ENCODE measurements around the gene SPAM1.
"Not testable (repeated sequence)": the region's sequence is repeated elsewhere in the genome, so short reads cannot be mapped to it uniquely, and the experiment has no call there.

SPAM1 gene, protein sequence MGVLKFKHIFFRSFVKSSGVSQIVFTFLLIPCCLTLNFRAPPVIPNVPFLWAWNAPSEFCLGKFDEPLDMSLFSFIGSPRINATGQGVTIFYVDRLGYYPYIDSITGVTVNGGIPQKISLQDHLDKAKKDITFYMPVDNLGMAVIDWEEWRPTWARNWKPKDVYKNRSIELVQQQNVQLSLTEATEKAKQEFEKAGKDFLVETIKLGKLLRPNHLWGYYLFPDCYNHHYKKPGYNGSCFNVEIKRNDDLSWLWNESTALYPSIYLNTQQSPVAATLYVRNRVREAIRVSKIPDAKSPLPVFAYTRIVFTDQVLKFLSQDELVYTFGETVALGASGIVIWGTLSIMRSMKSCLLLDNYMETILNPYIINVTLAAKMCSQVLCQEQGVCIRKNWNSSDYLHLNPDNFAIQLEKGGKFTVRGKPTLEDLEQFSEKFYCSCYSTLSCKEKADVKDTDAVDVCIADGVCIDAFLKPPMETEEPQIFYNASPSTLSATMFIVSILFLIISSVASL

DNA sequence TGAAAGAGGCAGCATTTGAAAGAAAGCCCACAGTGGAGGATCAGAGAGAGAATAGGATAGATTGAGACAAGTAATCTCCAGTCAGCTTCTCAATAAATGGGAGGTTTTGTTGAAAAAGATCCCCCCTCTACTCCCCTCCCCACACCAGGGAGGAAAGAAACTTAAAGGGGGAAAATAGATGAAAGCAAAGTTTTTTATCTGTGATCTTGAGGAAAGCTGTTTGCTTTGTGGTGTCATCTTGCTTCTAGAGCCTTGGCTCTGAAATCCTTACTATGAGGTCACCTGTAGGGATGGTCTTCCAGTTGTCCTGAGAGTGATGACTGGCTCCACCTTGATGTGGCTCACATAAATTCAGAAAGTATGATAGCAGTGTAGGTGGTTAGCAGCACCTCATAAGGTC is at the start of gene SPAM1:
Gene SPAM1 (plus strand): TSS at position 301 of the 400 bp plus-strand sequence. CDS start 28,330 bp downstream, outside the sequence.
- no peak for DNase-seq (ENCODE audit: low read depth)
- H3K4me3 ChIP-seq (ENCODE audit: control insufficient read depth, low read depth, low read length), result no peak within 1 kb of the TSS
- TF ChIP-seq, protein P1, sequence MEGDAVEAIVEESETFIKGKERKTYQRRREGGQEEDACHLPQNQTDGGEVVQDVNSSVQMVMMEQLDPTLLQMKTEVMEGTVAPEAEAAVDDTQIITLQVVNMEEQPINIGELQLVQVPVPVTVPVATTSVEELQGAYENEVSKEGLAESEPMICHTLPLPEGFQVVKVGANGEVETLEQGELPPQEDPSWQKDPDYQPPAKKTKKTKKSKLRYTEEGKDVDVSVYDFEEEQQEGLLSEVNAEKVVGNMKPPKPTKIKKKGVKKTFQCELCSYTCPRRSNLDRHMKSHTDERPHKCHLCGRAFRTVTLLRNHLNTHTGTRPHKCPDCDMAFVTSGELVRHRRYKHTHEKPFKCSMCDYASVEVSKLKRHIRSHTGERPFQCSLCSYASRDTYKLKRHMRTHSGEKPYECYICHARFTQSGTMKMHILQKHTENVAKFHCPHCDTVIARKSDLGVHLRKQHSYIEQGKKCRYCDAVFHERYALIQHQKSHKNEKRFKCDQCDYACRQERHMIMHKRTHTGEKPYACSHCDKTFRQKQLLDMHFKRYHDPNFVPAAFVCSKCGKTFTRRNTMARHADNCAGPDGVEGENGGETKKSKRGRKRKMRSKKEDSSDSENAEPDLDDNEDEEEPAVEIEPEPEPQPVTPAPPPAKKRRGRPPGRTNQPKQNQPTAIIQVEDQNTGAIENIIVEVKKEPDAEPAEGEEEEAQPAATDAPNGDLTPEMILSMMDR (conservative IDR thresholded peaks at IDR 0.05; ENCODE audit: control insufficient read depth, insufficient read depth, low read depth, low read length), result no peak

DNA sequence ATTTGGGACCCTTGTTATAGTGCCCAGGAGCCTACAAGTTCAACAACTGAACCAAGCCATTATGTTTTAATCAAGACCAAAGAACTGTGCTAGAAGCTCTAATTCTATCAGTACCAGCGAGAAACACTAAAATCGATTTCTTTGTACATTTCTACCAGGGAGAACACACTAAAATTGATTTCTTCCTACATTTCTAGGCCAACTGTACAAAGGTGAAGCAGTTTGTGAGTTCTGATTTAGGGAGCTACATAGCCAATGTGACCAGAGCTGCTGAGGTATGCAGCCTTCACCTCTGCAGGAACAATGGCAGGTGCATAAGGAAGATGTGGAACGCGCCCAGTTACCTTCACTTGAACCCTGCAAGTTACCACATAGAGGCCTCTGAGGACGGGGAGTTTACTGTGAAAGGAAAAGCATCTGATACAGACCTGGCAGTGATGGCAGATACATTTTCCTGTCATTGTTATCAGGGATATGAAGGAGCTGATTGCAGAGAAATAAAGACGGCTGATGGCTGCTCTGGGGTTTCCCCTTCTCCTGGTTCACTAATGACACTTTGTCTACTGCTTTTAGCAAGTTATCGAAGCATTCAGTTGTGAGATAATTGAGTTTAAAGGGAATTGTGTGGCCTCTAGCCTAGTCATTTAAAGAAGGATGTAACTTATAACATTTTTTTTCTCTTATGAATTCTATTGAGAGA is 48.3 kb upstream of the SPAM1 start:
- no peak overlapping the region for H3K4me3 ChIP-seq (ENCODE audit: control insufficient read depth, low read depth, low read length)
- no peak for DNase-seq (ENCODE audit: low read depth)
- TF ChIP-seq, protein P1 (conservative IDR thresholded peaks at IDR 0.05; ENCODE audit: control insufficient read depth, insufficient read depth, low read depth, low read length), result no peak

DNA sequence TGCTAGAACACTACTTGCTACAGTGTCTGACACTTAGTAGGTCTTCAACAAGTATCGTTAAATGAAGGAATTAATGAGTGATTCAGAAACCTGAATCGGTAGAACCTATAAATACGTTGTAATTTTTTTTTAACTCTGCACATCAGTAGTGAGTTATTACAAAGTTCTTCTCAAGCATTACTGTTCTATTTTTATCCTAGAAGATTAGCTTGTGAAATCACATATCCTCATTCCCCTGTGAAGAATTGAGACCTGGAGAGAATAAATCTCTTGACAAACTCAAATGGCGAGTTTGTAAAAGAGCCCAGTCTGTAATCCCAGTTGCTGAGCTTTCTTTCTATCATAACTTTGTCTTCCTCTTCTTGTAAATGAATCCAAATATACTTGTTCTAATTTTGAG is 45.4 kb upstream of the SPAM1 start:
- TF ChIP-seq, protein P1 (conservative IDR thresholded peaks at IDR 0.05; ENCODE audit: control insufficient read depth, insufficient read depth, low read depth, low read length), result no peak
- no peak overlapping the region for H3K4me3 ChIP-seq (ENCODE audit: control insufficient read depth, low read depth, low read length)
- DNase-seq (ENCODE audit: low read depth), result no peak

DNA sequence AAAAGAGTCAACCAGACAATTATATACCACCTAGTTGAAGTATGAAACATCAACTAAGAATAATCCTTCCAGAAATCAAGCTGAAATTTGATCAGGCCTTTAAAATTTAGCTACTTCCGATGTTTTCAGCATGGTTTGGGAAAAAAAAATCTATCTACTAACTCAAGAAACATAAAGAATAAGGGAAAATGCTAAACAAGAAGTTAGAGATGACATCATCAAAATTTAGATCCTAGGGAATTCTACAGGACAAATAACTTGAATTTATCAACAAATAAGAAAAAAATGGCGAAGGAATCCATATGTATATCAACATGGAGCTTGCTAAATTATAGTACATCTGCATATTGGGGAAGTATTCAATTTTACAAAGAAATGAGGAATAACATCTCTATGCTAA is 43.7 kb upstream of the SPAM1 start:
- no peak for DNase-seq (ENCODE audit: low read depth)
- H3K4me3 ChIP-seq (ENCODE audit: control insufficient read depth, low read depth, low read length), result no peak overlapping the region
- TF ChIP-seq, protein P1 (conservative IDR thresholded peaks at IDR 0.05; ENCODE audit: control insufficient read depth, insufficient read depth, low read depth, low read length), result no peak

DNA sequence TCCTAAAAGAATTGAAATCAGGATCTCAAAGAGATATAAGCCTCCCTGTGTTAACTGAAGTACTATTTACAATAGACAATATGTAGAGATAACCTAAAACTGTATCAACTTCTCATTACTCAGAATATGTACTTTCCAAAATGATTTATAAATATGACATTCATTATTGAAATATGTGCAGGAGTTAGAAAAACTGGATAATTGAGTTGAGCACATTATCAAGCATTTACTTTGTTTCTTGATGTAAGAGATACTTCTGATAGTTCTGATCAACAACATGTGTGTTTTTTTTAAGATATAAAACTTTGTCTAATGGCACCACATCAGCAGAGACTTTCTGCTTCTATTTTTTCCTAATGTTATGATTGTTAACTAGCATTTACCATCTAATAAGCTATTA is 41.9 kb upstream of the SPAM1 start:
- H3K4me3 ChIP-seq (ENCODE audit: control insufficient read depth, low read depth, low read length), result no peak overlapping the region
- TF ChIP-seq, protein P1 (conservative IDR thresholded peaks at IDR 0.05; ENCODE audit: control insufficient read depth, insufficient read depth, low read depth, low read length), result no peak
- DNase-seq (ENCODE audit: low read depth), result no peak

DNA sequence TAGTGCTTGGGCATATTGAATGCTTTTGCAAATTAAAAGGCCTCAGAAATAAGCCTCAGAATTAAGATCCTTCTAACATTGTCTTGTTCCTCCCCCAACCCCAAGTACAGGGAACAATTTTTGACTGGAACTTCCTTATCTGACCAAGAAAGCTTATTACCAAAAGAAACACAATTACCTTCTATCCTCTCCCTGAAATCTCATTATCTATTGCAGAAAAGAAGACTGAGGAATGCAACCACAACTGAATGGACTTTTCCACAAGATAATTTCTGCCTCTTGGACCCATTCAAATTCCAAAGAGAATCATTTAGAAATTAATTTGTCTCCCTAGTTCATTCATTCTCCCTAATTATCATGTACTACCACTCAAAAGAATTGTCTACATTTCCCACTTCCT is 36.8 kb upstream of the SPAM1 start:
- TF ChIP-seq, protein P1 (conservative IDR thresholded peaks at IDR 0.05; ENCODE audit: control insufficient read depth, insufficient read depth, low read depth, low read length), result no peak
- DNase-seq (ENCODE audit: low read depth), result no peak
- H3K4me3 ChIP-seq (ENCODE audit: control insufficient read depth, low read depth, low read length), result no peak overlapping the region

DNA sequence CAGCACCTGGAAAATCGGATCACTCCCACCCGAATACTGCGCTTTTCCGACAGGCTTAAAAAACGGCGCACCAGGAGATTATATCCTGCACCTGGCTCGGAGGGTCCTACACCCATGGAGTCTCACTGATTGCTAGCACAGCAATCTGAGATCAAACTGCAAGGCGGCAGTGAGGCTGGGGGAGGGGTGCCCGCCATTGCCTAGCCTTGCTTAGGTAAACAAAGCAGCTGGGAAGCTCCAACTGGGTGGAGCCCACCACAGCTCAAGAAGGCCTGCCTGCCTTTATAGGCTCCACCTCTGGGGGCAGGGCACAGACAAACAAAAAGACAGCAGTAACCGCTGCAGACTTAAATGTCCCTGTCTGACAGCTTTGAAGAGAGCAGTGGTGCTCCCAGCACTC is 30.3 kb upstream of the SPAM1 start:
- not testable (repeated sequence) for H3K4me3 ChIP-seq (ENCODE audit: control insufficient read depth, low read depth, low read length); DNase-seq (ENCODE audit: low read depth)
